Large intestine (tissue), 3 donors: ENCODE measurements around the gene TBC1D7. TPM values are rescaled to one million over a fixed set of nuclear protein-coding genes. Genes with fewer than 3 reads are reported as not detected.

Experiments
- DNase-seq, 2 donors: peaks; one replicate each; pipeline versions ENCODE4 v3.0.0 to v3.0.0-alpha.2; 2013
- H3K27ac ChIP-seq: one replicate; pipeline ENCODE4 v1.5.1; 2013; ENCODE audit warnings: low read length
- H3K27me3 ChIP-seq: 2 replicates; pipeline ENCODE4 v1.6.1; 2013; ENCODE audit warnings: low read length; ENCODE audit not compliant: control insufficient read depth, insufficient read depth
- H3K36me3 ChIP-seq: 2 replicates; pipeline ENCODE4 v1.6.1; 2013; ENCODE audit warnings: low read length; ENCODE audit not compliant: control insufficient read depth, insufficient read depth
- H3K4me1 ChIP-seq: one replicate; pipeline ENCODE4 v1.6.1; 2013; ENCODE audit warnings: low read length; ENCODE audit not compliant: control insufficient read depth, insufficient read depth
- H3K4me3 ChIP-seq: one replicate; pipeline ENCODE4 v1.5.1; 2013; ENCODE audit warnings: low read length
- H3K9me3 ChIP-seq: one replicate; pipeline ENCODE4 v1.6.1; 2013; ENCODE audit warnings: mild to moderate bottlenecking, low read depth, low read length, moderate library complexity; ENCODE audit not compliant: control insufficient read depth
- WGBS: methylation state at CpG from one replicate; pipeline ENCODE4 v1.1.5; 2013; ENCODE audit warnings: low lambda C conversion rate; ENCODE audit not compliant: insufficient coverage; 5-methylcytosine and 5-hydroxymethylcytosine counted together
- polyA plus RNA-seq: library from polyadenylated mRNA; unstranded; fragments of 120-200 nt; gene quantifications from one replicate; pipeline ENCODE4 v1.2.1, GENCODE V29; 2013

The TBC1D7 gene
- polyA plus RNA-seq, 1 donor: 15.6 TPM

GRCh38 chr6:13369591-13369990, 41.3 kb upstream of the TBC1D7 start:
- Histone ChIP-seq H3K4me1 (no peaks in the 10 kb centered on the region), H3K27me3 (no peaks in the 10 kb centered on the region), H3K4me3 (no peak overlapping the region), H3K36me3 (no peaks in the 10 kb centered on the region), H3K27ac (no peak overlapping the region), H3K9me3 (peaks cover 8% of the 10 kb centered on the region)
- DNase-seq: no peak
- no CpG with 5 or more reads among the region's 1 CpG for WGBS

- Histone ChIP-seq H3K4me1 (no peaks in the 10 kb centered on the region), H3K9me3 (peaks cover 9% of the 10 kb centered on the region), H3K27me3 (no peaks in the 10 kb centered on the region), H3K4me3 (no peak overlapping the region), H3K36me3 (no peaks in the 10 kb centered on the region), H3K27ac (no peak overlapping the region)
- DNase-seq: no peak
These were observed 40.4 kb upstream of the TBC1D7 start for GRCh38 chr6:13368731-13369115.

GRCh38 chr6:13368079-13368730, 39.9 kb upstream of the TBC1D7 start:
- no peak overlapping the region for H3K27ac ChIP-seq

GRCh38 chr6:13367396-13367795, 39.1 kb upstream of the TBC1D7 start:
- 80% methylated on average over 2 of the region's 3 CpGs for WGBS
- Histone ChIP-seq H3K27ac (no peak overlapping the region), H3K36me3 (no peaks in the 10 kb centered on the region), H3K4me1 (no peaks in the 10 kb centered on the region), H3K27me3 (no peaks in the 10 kb centered on the region), H3K4me3 (no peak overlapping the region), H3K9me3 (peaks cover 9% of the 10 kb centered on the region)
- DNase-seq: no peak

More at GRCh38 chr6:13368079-13368730, 39.9 kb upstream of the TBC1D7 start:
- Histone ChIP-seq H3K36me3 (no peaks in the 10 kb centered on the region), H3K4me1 (no peaks in the 10 kb centered on the region), H3K9me3 (peaks cover 9% of the 10 kb centered on the region), H3K4me3 (no peak overlapping the region), H3K27me3 (no peaks in the 10 kb centered on the region)
- no peak for DNase-seq
- no CpG with 5 or more reads among the region's 7 CpGs for WGBS

- H3K9me3 ChIP-seq: peaks cover 9% of the 10 kb centered on the region
- DNase-seq: no peak
- 100% methylated on average over 1 of the region's 39 CpGs for WGBS
- H3K36me3 ChIP-seq: no peaks in the 10 kb centered on the region
- H3K27ac ChIP-seq: no peak overlapping the region
- no peaks in the 10 kb centered on the region for H3K27me3 ChIP-seq
- no peak overlapping the region for H3K4me3 ChIP-seq
- no peaks in the 10 kb centered on the region for H3K4me1 ChIP-seq
These were observed 37.0 kb upstream of the TBC1D7 start for GRCh38 chr6:13365320-13365719.

GRCh38 chr6:13364842-13365241, 36.5 kb upstream of the TBC1D7 start:
- Histone ChIP-seq H3K27ac (no peak overlapping the region), H3K4me3 (no peak overlapping the region), H3K36me3 (no peaks in the 10 kb centered on the region), H3K4me1 (no peaks in the 10 kb centered on the region), H3K27me3 (no peaks in the 10 kb centered on the region), H3K9me3 (peaks cover 9% of the 10 kb centered on the region)
- no peak for DNase-seq
- no CpG with 5 or more reads among the region's 34 CpGs for WGBS

- no peaks in the 10 kb centered on the region for H3K4me1 ChIP-seq
- no peaks in the 10 kb centered on the region for H3K27me3 ChIP-seq
- DNase-seq: no peak
- no peak overlapping the region for H3K4me3 ChIP-seq
- no CpG with 5 or more reads among the region's 5 CpGs for WGBS
- H3K36me3 ChIP-seq: no peaks in the 10 kb centered on the region
- peaks cover 9% of the 10 kb centered on the region for H3K9me3 ChIP-seq
- no peak overlapping the region for H3K27ac ChIP-seq
These were observed 34.1 kb upstream of the TBC1D7 start for GRCh38 chr6:13362412-13362811.

- 60% methylated on average over 1 of the region's 6 CpGs for WGBS
- Histone ChIP-seq H3K36me3 (no peaks in the 10 kb centered on the region), H3K9me3 (peaks cover 9% of the 10 kb centered on the region), H3K27ac (no peak overlapping the region), H3K4me3 (no peak overlapping the region), H3K4me1 (no peaks in the 10 kb centered on the region), H3K27me3 (no peaks in the 10 kb centered on the region)
- DNase-seq: no peak
These were observed 32.6 kb upstream of the TBC1D7 start for GRCh38 chr6:13360671-13361540.

GRCh38 chr6:13359287-13359686, 30.9 kb upstream of the TBC1D7 start:
- Histone ChIP-seq H3K36me3 (no peaks in the 10 kb centered on the region), H3K9me3 (no peaks in the 10 kb centered on the region), H3K4me3 (no peak overlapping the region), H3K27ac (no peak overlapping the region), H3K27me3 (no peaks in the 10 kb centered on the region), H3K4me1 (no peaks in the 10 kb centered on the region)
- DNase-seq: no peak
- 83% methylated on average over 1 of the region's 6 CpGs for WGBS

- no peaks in the 10 kb centered on the region for H3K4me1 ChIP-seq
- WGBS: no CpG with 5 or more reads among the region's 2 CpGs
- H3K9me3 ChIP-seq: no peaks in the 10 kb centered on the region
- DNase-seq: no peak
- no peaks in the 10 kb centered on the region for H3K27me3 ChIP-seq
- no peak overlapping the region for H3K4me3 ChIP-seq
- no peak overlapping the region for H3K27ac ChIP-seq
- no peaks in the 10 kb centered on the region for H3K36me3 ChIP-seq
These were observed 30.2 kb upstream of the TBC1D7 start for GRCh38 chr6:13358511-13358910.
